ENCODE measurements around the gene PDPR.
"Not testable (repeated sequence)": the region's sequence is repeated elsewhere in the genome, so short reads cannot be mapped to it uniquely, and the experiment has no call there.

The PDPR gene

DNA sequence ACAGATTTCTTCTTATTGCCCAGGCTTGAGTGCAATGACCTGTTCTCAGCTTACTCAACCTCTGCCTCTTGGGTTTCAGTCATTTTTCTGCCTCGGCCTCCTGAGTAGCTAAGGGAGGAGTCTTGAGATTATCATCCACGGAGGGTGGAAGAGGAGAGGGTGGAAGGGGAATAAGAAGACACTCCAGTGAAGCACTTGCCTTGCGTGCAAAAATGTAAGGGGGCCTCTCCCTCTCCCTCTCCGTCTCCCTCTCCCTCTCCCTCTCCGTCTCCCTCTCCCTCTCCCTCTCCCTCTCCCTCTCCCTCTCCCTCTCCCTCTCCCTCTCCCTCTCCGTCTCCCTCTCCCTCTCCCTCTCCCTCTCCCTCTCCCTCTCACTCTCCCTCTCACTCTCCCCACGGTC, 89.4 kb downstream of the PDPR start:
- not testable (repeated sequence) for DNase-seq

GRCh38 chr16:70204010-70204409, 89.9 kb downstream of the PDPR start:
- DNase-seq: not testable (repeated sequence)

- not testable (repeated sequence) for DNase-seq
These were observed 90.7 kb downstream of the PDPR start for GRCh38 chr16:70204668-70205405.

GRCh38 chr16:70206382-70206781, 92.2 kb downstream of the PDPR start:
- DNase-seq: not testable (repeated sequence)

All from erythroblast (primary cell).